ENCODE measurements around the gene JADE2.

JADE2 gene

GRCh38 chr5:134563221-134563620 is 37.8 kb downstream of the JADE2 start:
- H3K36me3 ChIP-seq (ENCODE audit: insufficient read depth, insufficient read length, low read length): peaks cover 93% of the 10 kb centered on the region
- TF ChIP-seq YY1 (IDR thresholded peaks at IDR 0.05; ENCODE audit: insufficient read depth, insufficient read length) (no peak), ZNF274 (IDR thresholded peaks at IDR 0.05; ENCODE audit: low read depth, low read length) (no peak), SUZ12 (IDR thresholded peaks at IDR 0.05; ENCODE audit: extremely low read depth, insufficient read depth, insufficient read length) (no peak)
- H3K9ac ChIP-seq (ENCODE audit: insufficient read length, low read depth): no peak overlapping the region

DNA sequence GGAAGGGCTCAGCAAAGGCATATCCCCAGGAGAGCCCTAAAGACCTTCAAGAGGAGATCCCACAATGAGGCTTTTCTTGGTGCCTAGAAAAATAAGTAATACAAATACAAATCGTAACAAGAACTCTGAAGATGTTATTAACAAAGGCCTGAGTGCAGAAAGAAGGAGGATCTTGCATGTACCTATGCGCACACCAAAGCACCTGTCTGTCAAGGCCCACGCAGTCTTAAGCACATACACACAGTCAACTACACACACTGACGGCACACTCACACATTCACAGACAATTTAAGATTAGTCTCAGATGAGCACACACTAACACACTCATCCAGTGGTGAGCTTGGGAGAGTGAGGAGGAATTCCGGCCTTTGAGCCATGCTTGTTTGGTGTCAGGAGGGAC is 38.5 kb downstream of the JADE2 start:
- no peak for TF ChIP-seq YY1 (IDR thresholded peaks at IDR 0.05; ENCODE audit: insufficient read depth, insufficient read length)
- TF ChIP-seq ZNF274 (IDR thresholded peaks at IDR 0.05; ENCODE audit: low read depth, low read length): no peak
- TF ChIP-seq SUZ12 (IDR thresholded peaks at IDR 0.05; ENCODE audit: extremely low read depth, insufficient read depth, insufficient read length): no peak
- DNase-seq (ENCODE audit: low read depth, low spot score): no peak
- H3K4me3 ChIP-seq (ENCODE audit: insufficient read length, low read depth): no peak overlapping the region
- peaks cover 6% of the 10 kb centered on the region for H3K4me1 ChIP-seq (ENCODE audit: insufficient read depth, insufficient read length)
- H3K9ac ChIP-seq (ENCODE audit: insufficient read length, low read depth): no peak overlapping the region
- H3K27me3 ChIP-seq (ENCODE audit: insufficient read depth, insufficient read length): no peaks in the 10 kb centered on the region
- H3K9me3 ChIP-seq (ENCODE audit: insufficient read depth, low read length): no peaks in the 10 kb centered on the region
- H3K36me3 ChIP-seq (ENCODE audit: insufficient read depth, insufficient read length, low read length): peaks cover 96% of the 10 kb centered on the region

More at GRCh38 chr5:134563221-134563620, 37.8 kb downstream of the JADE2 start:
- no peak for DNase-seq (ENCODE audit: low read depth, low spot score)
- Histone ChIP-seq H3K9me3 (ENCODE audit: insufficient read depth, low read length) (no peaks in the 10 kb centered on the region), H3K4me1 (ENCODE audit: insufficient read depth, insufficient read length) (peaks cover 3% of the 10 kb centered on the region), H3K4me3 (ENCODE audit: insufficient read length, low read depth) (no peak overlapping the region), H3K27me3 (ENCODE audit: insufficient read depth, insufficient read length) (no peaks in the 10 kb centered on the region)

GRCh38 chr5:134564396-134564795 is 38.9 kb downstream of the JADE2 start:
- Histone ChIP-seq H3K4me3 (ENCODE audit: insufficient read length, low read depth) (no peak overlapping the region), H3K36me3 (ENCODE audit: insufficient read depth, insufficient read length, low read length) (peaks cover 96% of the 10 kb centered on the region), H3K27me3 (ENCODE audit: insufficient read depth, insufficient read length) (no peaks in the 10 kb centered on the region), H3K9ac (ENCODE audit: insufficient read length, low read depth) (no peak overlapping the region), H3K4me1 (ENCODE audit: insufficient read depth, insufficient read length) (peaks cover 9% of the 10 kb centered on the region), H3K9me3 (ENCODE audit: insufficient read depth, low read length) (no peaks in the 10 kb centered on the region)
- TF ChIP-seq YY1 (IDR thresholded peaks at IDR 0.05; ENCODE audit: insufficient read depth, insufficient read length) (no peak), SUZ12 (IDR thresholded peaks at IDR 0.05; ENCODE audit: extremely low read depth, insufficient read depth, insufficient read length) (no peak), ZNF274 (IDR thresholded peaks at IDR 0.05; ENCODE audit: low read depth, low read length) (no peak)
- DNase-seq (ENCODE audit: low read depth, low spot score): no peak

DNA sequence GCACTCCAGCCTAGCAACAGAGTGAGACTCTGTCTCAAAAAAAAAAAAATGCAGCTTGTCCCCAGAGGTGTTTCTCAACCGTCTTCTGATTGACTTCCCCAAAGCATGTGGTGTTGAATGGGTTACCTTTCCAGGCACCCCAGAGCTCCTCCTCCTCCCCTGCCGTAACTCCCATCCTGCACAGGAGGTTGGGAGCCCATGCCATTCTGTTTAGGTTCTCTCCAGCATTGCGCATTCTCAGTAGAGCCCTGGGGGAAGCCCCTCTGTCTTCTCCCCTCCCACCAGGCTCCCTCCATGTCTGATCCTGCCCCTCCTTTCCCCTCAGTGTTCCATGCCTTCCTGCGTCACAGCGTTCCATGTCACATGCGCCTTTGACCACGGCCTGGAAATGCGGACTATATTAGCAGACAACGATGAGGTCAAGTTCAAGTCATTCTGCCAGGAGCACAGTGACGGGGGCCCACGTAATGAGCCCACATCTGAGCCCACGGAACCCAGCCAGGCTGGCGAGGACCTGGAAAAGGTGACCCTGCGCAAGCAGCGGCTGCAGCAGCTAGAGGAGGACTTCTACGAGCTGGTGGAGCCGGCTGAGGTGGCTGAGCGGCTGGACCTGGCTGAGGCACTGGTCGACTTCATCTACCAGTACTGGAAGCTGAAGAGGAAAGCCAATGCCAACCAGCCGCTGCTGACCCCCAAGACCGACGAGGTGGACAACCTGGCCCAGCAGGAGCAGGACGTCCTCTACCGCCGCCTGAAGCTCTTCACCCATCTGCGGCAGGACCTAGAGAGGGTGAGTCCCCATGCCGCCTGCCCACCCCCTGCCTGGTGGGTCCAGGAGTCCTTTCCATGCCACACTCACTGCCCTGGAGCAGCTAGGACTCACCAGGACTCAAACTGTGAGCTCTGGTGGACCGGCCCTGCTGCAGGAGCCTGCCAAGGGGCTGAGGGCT is 40.6 kb downstream of the JADE2 start:
- TF ChIP-seq YY1 (IDR thresholded peaks at IDR 0.05; ENCODE audit: insufficient read depth, insufficient read length): no peak
- no peak for TF ChIP-seq SUZ12 (IDR thresholded peaks at IDR 0.05; ENCODE audit: extremely low read depth, insufficient read depth, insufficient read length)
- no peak for TF ChIP-seq ZNF274 (IDR thresholded peaks at IDR 0.05; ENCODE audit: low read depth, low read length)
- Histone ChIP-seq H3K9me3 (ENCODE audit: insufficient read depth, low read length) (no peaks in the 10 kb centered on the region), H3K27me3 (ENCODE audit: insufficient read depth, insufficient read length) (no peaks in the 10 kb centered on the region), H3K36me3 (ENCODE audit: insufficient read depth, insufficient read length, low read length) (peaks cover 96% of the 10 kb centered on the region), H3K4me3 (ENCODE audit: insufficient read length, low read depth) (no peak overlapping the region), H3K9ac (ENCODE audit: insufficient read length, low read depth) (no peak overlapping the region), H3K4me1 (ENCODE audit: insufficient read depth, insufficient read length) (peaks cover 9% of the 10 kb centered on the region)
- no peak for DNase-seq (ENCODE audit: low read depth, low spot score)

DNA sequence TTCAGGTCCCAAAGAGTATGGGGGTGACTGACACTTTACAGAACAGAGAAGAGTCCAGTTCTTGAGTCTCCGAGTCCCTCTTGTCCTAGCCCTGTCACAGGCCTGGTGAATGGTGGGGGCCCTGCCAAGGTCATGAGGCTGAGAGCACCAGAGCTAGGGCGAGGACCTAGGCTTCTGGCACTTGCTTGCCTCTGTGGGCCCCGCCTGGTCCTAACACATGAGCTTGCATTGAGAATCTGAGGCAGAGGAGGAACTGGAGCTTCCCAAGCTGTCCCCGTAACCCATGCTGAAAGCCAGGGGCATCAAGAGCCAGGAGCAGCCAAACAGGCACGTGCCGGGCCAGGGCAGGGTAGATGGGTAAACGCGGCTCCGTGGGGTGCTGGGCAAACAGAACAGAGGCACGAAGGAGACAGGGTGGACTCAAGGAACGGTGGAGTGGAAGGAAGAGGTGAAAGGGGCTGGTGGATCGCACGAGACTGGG is 41.3 kb downstream of the JADE2 start:
- TF ChIP-seq SUZ12 (IDR thresholded peaks at IDR 0.05; ENCODE audit: extremely low read depth, insufficient read depth, insufficient read length) (no peak), YY1 (IDR thresholded peaks at IDR 0.05; ENCODE audit: insufficient read depth, insufficient read length) (no peak), ZNF274 (IDR thresholded peaks at IDR 0.05; ENCODE audit: low read depth, low read length) (no peak)
- no peak for DNase-seq (ENCODE audit: low read depth, low spot score)
- peaks cover 96% of the 10 kb centered on the region for H3K36me3 ChIP-seq (ENCODE audit: insufficient read depth, insufficient read length, low read length)
- H3K9me3 ChIP-seq (ENCODE audit: insufficient read depth, low read length): no peaks in the 10 kb centered on the region
- H3K4me3 ChIP-seq (ENCODE audit: insufficient read length, low read depth): no peak overlapping the region
- H3K4me1 ChIP-seq (ENCODE audit: insufficient read depth, insufficient read length): peaks cover 9% of the 10 kb centered on the region
- H3K9ac ChIP-seq (ENCODE audit: insufficient read length, low read depth): no peak overlapping the region
- H3K27me3 ChIP-seq (ENCODE audit: insufficient read depth, insufficient read length): no peaks in the 10 kb centered on the region

DNA sequence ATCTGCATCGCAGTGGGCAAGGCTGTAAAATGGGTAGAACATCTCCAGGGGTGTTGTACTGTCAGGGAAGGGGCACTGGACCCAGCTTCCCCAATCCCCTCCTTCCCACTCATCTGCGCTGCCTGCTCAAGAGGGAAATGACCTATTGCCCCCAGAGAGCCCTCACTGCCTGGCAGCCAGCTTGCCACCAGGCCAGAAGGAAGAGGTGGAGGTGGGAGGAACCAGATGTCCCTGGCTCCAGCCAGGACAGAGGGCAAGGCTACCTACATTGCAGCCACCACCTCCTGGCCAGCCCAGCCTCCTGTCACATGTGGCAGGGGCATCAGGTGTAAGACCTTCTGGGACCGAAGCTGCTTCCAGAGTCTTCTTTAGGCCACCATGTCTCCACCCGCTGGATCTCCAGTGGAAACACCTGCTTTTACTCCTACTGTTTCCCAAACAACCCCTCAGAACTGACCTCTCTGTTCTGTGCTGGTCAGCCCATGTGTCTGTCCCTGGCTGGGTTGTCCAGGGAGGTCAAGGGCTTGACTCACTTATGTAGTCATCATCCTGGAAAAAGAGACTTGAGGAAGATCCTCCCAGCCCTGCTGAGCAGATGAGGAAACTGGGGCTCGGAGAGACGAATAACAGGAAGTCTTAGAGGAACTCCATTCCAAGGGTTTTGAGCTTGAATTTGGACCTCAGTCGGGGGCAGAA is 42.3 kb downstream of the JADE2 start:
- no peak for DNase-seq (ENCODE audit: low read depth, low spot score)
- Histone ChIP-seq H3K36me3 (ENCODE audit: insufficient read depth, insufficient read length, low read length) (peaks cover 97% of the 10 kb centered on the region), H3K9me3 (ENCODE audit: insufficient read depth, low read length) (no peaks in the 10 kb centered on the region), H3K27me3 (ENCODE audit: insufficient read depth, insufficient read length) (no peaks in the 10 kb centered on the region), H3K4me3 (ENCODE audit: insufficient read length, low read depth) (no peak overlapping the region), H3K4me1 (ENCODE audit: insufficient read depth, insufficient read length) (peaks cover 7% of the 10 kb centered on the region), H3K9ac (ENCODE audit: insufficient read length, low read depth) (no peak overlapping the region)
- TF ChIP-seq SUZ12 (IDR thresholded peaks at IDR 0.05; ENCODE audit: extremely low read depth, insufficient read depth, insufficient read length) (no peak), YY1 (IDR thresholded peaks at IDR 0.05; ENCODE audit: insufficient read depth, insufficient read length) (no peak), ZNF274 (IDR thresholded peaks at IDR 0.05; ENCODE audit: low read depth, low read length) (no peak)

DNA sequence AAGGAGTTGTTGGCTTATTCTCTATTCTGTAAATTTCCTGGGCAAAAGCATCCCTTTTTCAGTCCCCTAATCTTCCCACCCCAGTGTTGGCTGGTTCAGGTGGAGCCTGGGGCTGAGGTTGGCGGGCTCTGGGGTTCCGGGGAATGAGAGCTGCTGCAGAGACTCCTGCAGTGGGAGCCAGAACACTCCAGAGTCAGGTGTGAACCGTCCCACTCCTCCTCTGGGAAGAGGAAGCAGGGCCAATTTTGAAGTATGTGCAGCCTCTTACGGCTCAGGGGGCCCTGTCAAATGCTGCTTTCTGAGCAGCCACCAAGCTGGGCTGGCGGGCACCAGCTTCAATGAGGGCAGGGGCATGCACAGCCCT is 42.8 kb downstream of the JADE2 start:
- no peaks in the 10 kb centered on the region for H3K27me3 ChIP-seq (ENCODE audit: insufficient read depth, insufficient read length)
- H3K4me1 ChIP-seq (ENCODE audit: insufficient read depth, insufficient read length): peaks cover 7% of the 10 kb centered on the region
- no peak for TF ChIP-seq SUZ12 (IDR thresholded peaks at IDR 0.05; ENCODE audit: extremely low read depth, insufficient read depth, insufficient read length)
- no peak for TF ChIP-seq YY1 (IDR thresholded peaks at IDR 0.05; ENCODE audit: insufficient read depth, insufficient read length)
- TF ChIP-seq ZNF274 (IDR thresholded peaks at IDR 0.05; ENCODE audit: low read depth, low read length): no peak
- H3K4me3 ChIP-seq (ENCODE audit: insufficient read length, low read depth): no peak overlapping the region
- H3K9me3 ChIP-seq (ENCODE audit: insufficient read depth, low read length): no peaks in the 10 kb centered on the region
- no peak overlapping the region for H3K9ac ChIP-seq (ENCODE audit: insufficient read length, low read depth)
- DNase-seq (ENCODE audit: low read depth, low spot score): no peak
- H3K36me3 ChIP-seq (ENCODE audit: insufficient read depth, insufficient read length, low read length): peaks cover 97% of the 10 kb centered on the region
